Suprapubic skin (tissue), 3 donors: ENCODE results near the gene PRM2.

Experiments
- CTCF ChIP-seq, 2 donors: fragments of 200-600 bp in 1 of 2; fragments of 450-650 bp in 1 of 2; sonication (generic) in 1 of 2; IDR thresholded peaks; one replicate each; pipeline ENCODE4 v1.5.1; 2016 to 2019; ENCODE audit warnings: antibody characterized with exemption in 2 of 2, mild to moderate bottlenecking in 1 of 2, moderate library complexity in 1 of 2
- POLR2AphosphoS5 ChIP-seq, 3 donors: sonication (generic); formaldehyde crosslinking; IDR thresholded peaks; one replicate each; pipeline ENCODE4 v1.6.1; 2017; ENCODE audit warnings: antibody characterized with exemption in 3 of 3

- TF ChIP-seq CTCF (IDR thresholded peaks at IDR 0.05) (peak; percentile 81 to 95), POLR2AphosphoS5 (IDR thresholded peaks at IDR 0.05) (peak in 1 of 3 donors; percentile 68)
These were observed 20.3 kb downstream of the PRM2 start, which contains the start of gene SOCS1 for GRCh38 chr16:11255737-11256660.
